Spleen (tissue), 11 donors: Measurements from ENCODE around the gene NR3C2. TPM values are rescaled to one million over a fixed set of nuclear protein-coding genes. Genes with fewer than 3 reads are reported as not detected.

Experiments
- DNase-seq: peaks from one replicate; pipeline ENCODE4 v3.0.0-alpha.2; 2020
- H3K27ac ChIP-seq, 8 donors: fragments of 200-600 bp; sonication (generic) in 7 of 8; 1 replicate in 4 of 8; 2 replicates in 4 of 8; pipeline versions ENCODE4 v1.5.0 to v1.8.0; 2016 to 2021; ENCODE audit warnings: inconsistent platforms in 4 of 8, mild to moderate bottlenecking in 4 of 8, moderate library complexity in 1 of 8
- H3K27me3 ChIP-seq, 7 donors: fragments of 200-600 bp; sonication (generic) in 6 of 7; replicated peaks in 1 of 7; 1 replicate in 4 of 7; 2 replicates in 3 of 7; pipeline versions ENCODE4 v1.5.0 to v1.8.0; 2016 to 2021; ENCODE audit warnings: inconsistent platforms in 3 of 7, mild to moderate bottlenecking in 1 of 7
- H3K36me3 ChIP-seq, 6 donors: fragments of 200-600 bp; sonication (generic) in 5 of 6; 1 replicate in 4 of 6; 2 replicates in 2 of 6; pipeline versions ENCODE4 v1.5.0 to v1.8.0; 2016 to 2021; ENCODE audit warnings: inconsistent platforms in 2 of 6
- H3K4me1 ChIP-seq, 6 donors: fragments of 200-600 bp; sonication (generic) in 5 of 6; 1 replicate in 3 of 6; 2 replicates in 3 of 6; pipeline versions ENCODE4 v1.5.0 to v1.8.0; 2016 to 2021; ENCODE audit warnings: inconsistent platforms in 3 of 6
- H3K4me3 ChIP-seq, 8 donors: fragments of 200-600 bp; sonication (generic) in 7 of 8; 1 replicate in 4 of 8; 2 replicates in 4 of 8; pipeline versions ENCODE4 v1.5.0 to v1.8.0; 2016 to 2021; ENCODE audit warnings: inconsistent platforms in 4 of 8, mild to moderate bottlenecking in 4 of 8, moderate library complexity in 2 of 8
- H3K9me3 ChIP-seq, 8 donors: fragments of 200-600 bp; sonication (generic) in 7 of 8; 1 replicate in 4 of 8; 2 replicates in 4 of 8; pipeline versions ENCODE4 v1.5.0 to v1.8.0; 2016 to 2021; ENCODE audit warnings: inconsistent platforms in 4 of 8
- POLR2A ChIP-seq, 3 donors: fragments of 450-650 bp; IDR thresholded peaks; one replicate each; pipeline ENCODE4 v1.5.1; 2017; ENCODE audit warnings: antibody characterized with exemption in 3 of 3, mild to moderate bottlenecking in 1 of 3
- POLR2AphosphoS5 ChIP-seq, 3 donors: sonication (generic); formaldehyde crosslinking; IDR thresholded peaks; one replicate each; pipeline ENCODE4 v1.5.1; 2017; ENCODE audit warnings: antibody characterized with exemption in 3 of 3
- WGBS, 5 donors: extraction: QIAGEN DNeasy Blood & Tissue Kit in 3 of 5; methylation state at CpG; one replicate each; pipeline versions ENCODE4 v1.1.5 to v1.1.7; 2013 to 2018; 5-methylcytosine and 5-hydroxymethylcytosine counted together
- intact Hi-C: fragments of 100-400 bp; cut with DNase I; formaldehyde crosslinking; loops from one replicate; pipeline ENCODE4 v1.15.0; 2023; ENCODE audit warnings: low total_unique reads
- polyA plus RNA-seq, 3 donors: library from polyadenylated mRNA; stranded (reverse); fragments of 200-250 nt; gene quantifications; one replicate each; pipeline ENCODE4 v1.2.1, GENCODE V29; 2013
- total RNA-seq, 7 donors: library from RNA; depleted of rRNA in 3 of 7; stranded (reverse); fragments of >200 nt in 3 of 7; fragmentation: NEBNext Ultra II Directional in 4 of 7; extraction: Animal tissue kit (Norgen Biotek cat#: 25700) in 4 of 7; gene quantifications; one replicate each; pipeline versions ENCODE4 v1.1.0 to v1.2.1, GENCODE V29; 2016 to 2021
- TF ChIP-seq, protein P1 (sequence below), 11 experiments: fragments of 200-600 bp in 7 of 11; fragments of 450-650 bp in 4 of 11; sonication (generic) in 4 of 11; IDR thresholded peaks in 8 of 11; conservative IDR thresholded peaks in 3 of 11; 1 replicate in 7 of 11; 2 replicates in 4 of 11; pipeline versions ENCODE4 v1.4.0 to v1.8.0; 2016 to 2021; ENCODE audit warnings: antibody characterized with exemption in 11 of 11, inconsistent platforms in 4 of 11, mild to moderate bottlenecking in 1 of 11
- donor health status: healthy with polysubstance abuse.
- donor health status: DM: no; HTN: no; CAD: no; lungs with moderate emphysema.
- donor health status: DM: no; HTN: no; CAD: no.
- donor health status: Bipolar disorder and iron deficiency.
- donor health status: healthy.
- donor health status: DM: no; HTN: no; CAD: no.
- donor health status: DM: yes; HTN: yes; CAD: no.

NR3C2 gene
- total and polyA plus RNA-seq, 10 donors: 1.2 to 25.9 (median 16.2) TPM

DNA sequence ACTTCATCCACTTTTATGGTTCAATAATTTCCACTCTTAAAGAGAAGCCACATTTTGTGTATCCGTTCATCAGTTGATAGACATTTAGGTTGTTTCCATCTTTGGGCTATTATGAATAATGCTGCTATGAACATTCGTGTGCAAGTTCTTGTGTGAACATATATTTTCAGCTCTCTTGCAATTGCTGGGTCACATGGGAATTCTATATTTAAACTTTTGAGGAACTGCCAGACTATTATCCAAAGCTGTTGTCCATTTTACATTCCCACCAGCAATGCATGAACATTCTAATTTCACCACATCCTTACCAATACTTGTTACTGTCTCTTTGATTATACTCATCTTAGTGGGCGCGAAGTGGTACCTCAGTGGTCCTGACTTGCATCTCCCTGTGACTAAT, 61.9 kb downstream of the NR3C2 start:
- H3K27me3 ChIP-seq: no peaks in the 10 kb centered on the region
- H3K4me3 ChIP-seq: no peak overlapping the region
- DNase-seq: no peak
- H3K9me3 ChIP-seq: peaks cover 0 to 11% (median 3%) of the 10 kb centered on the region in 8 donors
- no peaks in the 10 kb centered on the region for H3K36me3 ChIP-seq
- TF ChIP-seq POLR2AphosphoS5 (IDR thresholded peaks at IDR 0.05) (no peak), POLR2A (IDR thresholded peaks at IDR 0.05) (no peak)
- TF ChIP-seq, protein P1, sequence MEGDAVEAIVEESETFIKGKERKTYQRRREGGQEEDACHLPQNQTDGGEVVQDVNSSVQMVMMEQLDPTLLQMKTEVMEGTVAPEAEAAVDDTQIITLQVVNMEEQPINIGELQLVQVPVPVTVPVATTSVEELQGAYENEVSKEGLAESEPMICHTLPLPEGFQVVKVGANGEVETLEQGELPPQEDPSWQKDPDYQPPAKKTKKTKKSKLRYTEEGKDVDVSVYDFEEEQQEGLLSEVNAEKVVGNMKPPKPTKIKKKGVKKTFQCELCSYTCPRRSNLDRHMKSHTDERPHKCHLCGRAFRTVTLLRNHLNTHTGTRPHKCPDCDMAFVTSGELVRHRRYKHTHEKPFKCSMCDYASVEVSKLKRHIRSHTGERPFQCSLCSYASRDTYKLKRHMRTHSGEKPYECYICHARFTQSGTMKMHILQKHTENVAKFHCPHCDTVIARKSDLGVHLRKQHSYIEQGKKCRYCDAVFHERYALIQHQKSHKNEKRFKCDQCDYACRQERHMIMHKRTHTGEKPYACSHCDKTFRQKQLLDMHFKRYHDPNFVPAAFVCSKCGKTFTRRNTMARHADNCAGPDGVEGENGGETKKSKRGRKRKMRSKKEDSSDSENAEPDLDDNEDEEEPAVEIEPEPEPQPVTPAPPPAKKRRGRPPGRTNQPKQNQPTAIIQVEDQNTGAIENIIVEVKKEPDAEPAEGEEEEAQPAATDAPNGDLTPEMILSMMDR (IDR thresholded peaks at IDR 0.05 in 8 of 11, conservative IDR thresholded peaks at IDR 0.05 in 3 of 11): no peak
- H3K27ac ChIP-seq: no peak overlapping the region
- WGBS, 5 donors: 84 to 92% (median 85%) methylated on average over 4 of the region's 4 CpGs
- peaks cover 0 to 19% (median 11%) of the 10 kb centered on the region in 6 donors for H3K4me1 ChIP-seq
- intact Hi-C loops: no loop called here

- TF ChIP-seq POLR2AphosphoS5 (IDR thresholded peaks at IDR 0.05) (peak in 1 of 3 donors; percentile 26), POLR2A (IDR thresholded peaks at IDR 0.05) (no peak)
- H3K9me3 ChIP-seq: peaks cover 0 to 11% (median 3%) of the 10 kb centered on the region in 8 donors
- no peaks in the 10 kb centered on the region for H3K27me3 ChIP-seq
- intact Hi-C loops: no loop called here
- H3K36me3 ChIP-seq: no peaks in the 10 kb centered on the region
- no peak for DNase-seq
- peak overlapping the region in 5 of 8 donors; percentile 16 to 37 (median 23) for H3K4me3 ChIP-seq
- H3K4me1 ChIP-seq: peaks cover 0 to 23% (median 12%) of the 10 kb centered on the region in 6 donors
- WGBS, 5 donors: 2 to 9% (median 5%) methylated on average over 3 of the region's 3 CpGs
- H3K27ac ChIP-seq: peak overlapping the region in 7 of 8 donors; percentile 33 to 76 (median 62)
Measured at GRCh38 chr4:148376151-148376550, 66.1 kb downstream of the NR3C2 start.

- TF ChIP-seq, protein P1 (IDR thresholded peaks at IDR 0.05 in 8 of 11, conservative IDR thresholded peaks at IDR 0.05 in 3 of 11): no peak
- Histone ChIP-seq H3K4me3 (peak overlapping the region in 5 of 8 donors; percentile 5 to 37 (median 23)), H3K27ac (peak overlapping the region in 7 of 8 donors; percentile 33 to 76 (median 62)), H3K4me1 (peaks cover 0 to 23% (median 12%) of the 10 kb centered on the region in 6 donors), H3K36me3 (no peaks in the 10 kb centered on the region), H3K27me3 (no peaks in the 10 kb centered on the region), H3K9me3 (peaks cover 0 to 11% (median 3%) of the 10 kb centered on the region in 8 donors)
- intact Hi-C loops: no loop called here
- WGBS, 5 donors: 58 to 73% (median 58%) methylated on average over 3 of the region's 3 CpGs
- no peak for DNase-seq
Measured at GRCh38 chr4:148375584-148375983, 66.6 kb downstream of the NR3C2 start.

- Histone ChIP-seq H3K9me3 (peaks cover 0 to 11% (median 0%) of the 10 kb centered on the region in 8 donors), H3K36me3 (no peaks in the 10 kb centered on the region), H3K4me1 (peaks cover 0 to 23% (median 12%) of the 10 kb centered on the region in 6 donors), H3K27ac (no peak overlapping the region), H3K4me3 (no peak overlapping the region), H3K27me3 (no peaks in the 10 kb centered on the region)
- intact Hi-C loops: no loop called here
- 35 to 90% (median 80%) methylated on average over 1 of the region's 1 CpG for WGBS, 5 donors
- DNase-seq: no peak
- TF ChIP-seq POLR2AphosphoS5 (IDR thresholded peaks at IDR 0.05) (no peak), POLR2A (IDR thresholded peaks at IDR 0.05) (no peak)
- TF ChIP-seq, protein P1 (IDR thresholded peaks at IDR 0.05 in 8 of 11, conservative IDR thresholded peaks at IDR 0.05 in 3 of 11): no peak
Measured at GRCh38 chr4:148373093-148373492, 69.1 kb downstream of the NR3C2 start.
